B cell (primary cell): Measurements from ENCODE around the gene ELF1. TPM values are rescaled to one million over a fixed set of nuclear protein-coding genes. Genes with fewer than 3 reads are reported as not detected.
A peak's percentile ranks its signal among the peaks of the same experiment; 100 is the strongest.

Experiments used
- ATAC-seq: fragments of 200-7000 bp; cut with Tn5 transposase; one replicate; pipeline ENCODE4 v1.10.0; 2021; ENCODE audit warnings: low read depth, mild to moderate bottlenecking, moderate number of reproducible peaks, moderate library complexity
- CTCF ChIA-PET: fragments of 350-600 bp; sonication (Branson Sonifier 250); formaldehyde crosslinking; loops from one replicate; lab custom pipeline; 2021; ENCODE audit warnings: antibody characterized with exemption, inconsistent platforms; lab: Charles Lee
- POLR2A ChIA-PET: fragments of 350-600 bp; sonication (Branson Sonifier 250); formaldehyde crosslinking; loops from one replicate; lab custom pipeline; 2021; ENCODE audit warnings: antibody characterized with exemption; lab: Charles Lee
- DNase-seq: peaks from one replicate; pipeline ENCODE4 v3.0.0; 2013
- H2AFZ ChIP-seq: 2 replicates; pipeline ENCODE4 v1.6.1; 2012; ENCODE audit warnings: mild to moderate bottlenecking, low read depth, low read length; ENCODE audit not compliant: insufficient read depth, poor library complexity, severe bottlenecking
- H3K27ac ChIP-seq, 2 donors: 1 replicate in 1 of 2; 2 replicates in 1 of 2; pipeline ENCODE4 v1.5.1; 2012 to 2013; ENCODE audit warnings: low read length in 2 of 2, mild to moderate bottlenecking in 2 of 2, moderate library complexity in 1 of 2
- H3K27me3 ChIP-seq, 4 experiments: fragments of 200-600 bp in 1 of 4; sonication (generic) in 1 of 4; replicated peaks in 1 of 4; 1 replicate in 2 of 4; 2 replicates in 2 of 4; pipeline versions ENCODE4 v1.6.1 to v1.7.0; 2013 to 2016; ENCODE audit warnings: low read length in 3 of 4, mild to moderate bottlenecking in 2 of 4, mixed read lengths in 1 of 4, moderate library complexity in 1 of 4; ENCODE audit not compliant: insufficient read depth in 4 of 4, control insufficient read depth in 3 of 4; ENCODE audit errors: control extremely low read depth in 1 of 4
- H3K36me3 ChIP-seq, 2 experiments: replicated peaks in 1 of 2; 1 replicate in 1 of 2; 2 replicates in 1 of 2; pipeline versions ENCODE4 v1.6.1 to v1.7.1; 2013; ENCODE audit warnings: low read length in 1 of 2; ENCODE audit not compliant: insufficient read depth in 2 of 2, control insufficient read depth in 1 of 2; ENCODE audit errors: control extremely low read depth in 1 of 2, extremely low read depth in 1 of 2
- H3K4me1 ChIP-seq, 2 donors: fragments of 200-600 bp in 1 of 2; sonication (generic) in 1 of 2; 1 replicate in 1 of 2; 2 replicates in 1 of 2; pipeline versions ENCODE4 v1.5.1 to v1.6.1; 2013 to 2017; ENCODE audit warnings: low read length in 2 of 2; ENCODE audit not compliant: control insufficient read depth in 2 of 2, insufficient read depth in 2 of 2
- H3K4me2 ChIP-seq: replicated peaks from 2 replicates; pipeline ENCODE3; 2012; ENCODE audit warnings: mild to moderate bottlenecking, low read depth, low read length; ENCODE audit not compliant: poor library complexity, severe bottlenecking
- H3K4me3 ChIP-seq, 5 experiments: fragments of 200-600 bp in 1 of 5; sonication (generic) in 1 of 5; 1 replicate in 3 of 5; 2 replicates in 2 of 5; pipeline versions ENCODE4 v1.5.1 to v1.7.0; 2011 to 2016; ENCODE audit warnings: low read length in 4 of 5, mild to moderate bottlenecking in 4 of 5, low read depth in 2 of 5, control low read depth in 1 of 5, moderate library complexity in 1 of 5; ENCODE audit not compliant: insufficient read depth in 1 of 5; ENCODE audit errors: control extremely low read depth in 1 of 5, extremely low read depth in 1 of 5
- H3K79me2 ChIP-seq: fragments of 200-600 bp; sonication (generic); one replicate; pipeline ENCODE4 v1.6.0; 2016; ENCODE audit warnings: low read length; ENCODE audit not compliant: control insufficient read depth, insufficient read depth
- H3K9ac ChIP-seq: fragments of 200-600 bp; sonication (generic); 2 replicates; pipeline ENCODE4 v1.6.1; 2017; ENCODE audit warnings: mild to moderate bottlenecking, low read length, moderate library complexity
- H3K9me3 ChIP-seq, 3 donors: one replicate each; pipeline versions ENCODE4 v1.6.1 to v1.7.1; 2013; ENCODE audit warnings: low read length in 2 of 3; ENCODE audit not compliant: control insufficient read depth in 2 of 3, insufficient read depth in 1 of 3; ENCODE audit errors: control extremely low read depth in 1 of 3
- H4K20me1 ChIP-seq: 2 replicates; pipeline ENCODE4 v1.6.0; 2012; ENCODE audit warnings: mild to moderate bottlenecking, low read length; ENCODE audit not compliant: insufficient read depth, control insufficient read depth, poor library complexity, severe bottlenecking
- H3K27ac Mint-ChIP-seq: one replicate; pipeline ENCODE4 v1.8.0; 2021; ENCODE audit warnings: mixed read lengths
- H3K27me3 Mint-ChIP-seq: one replicate; pipeline ENCODE4 v1.8.0; 2021; ENCODE audit warnings: mixed read lengths
- H3K4me1 Mint-ChIP-seq: one replicate; pipeline ENCODE4 v1.8.0; 2021; ENCODE audit warnings: mixed read lengths
- H3K4me3 Mint-ChIP-seq: one replicate; pipeline ENCODE4 v1.8.0; 2021; ENCODE audit warnings: mixed read lengths
- H3K9me3 Mint-ChIP-seq: one replicate; pipeline ENCODE4 v1.8.0; 2022; ENCODE audit warnings: mixed read lengths; ENCODE audit not compliant: insufficient read depth
- CTCF ChIP-seq: fragments of 200-600 bp; IDR thresholded peaks from one replicate; pipeline ENCODE4 v1.8.0; 2022; ENCODE audit warnings: antibody characterized with exemption, mild to moderate bottlenecking
- EZH2 ChIP-seq: IDR thresholded peaks from 2 replicates; pipeline ENCODE4 v1.6.1; 2012; ENCODE audit warnings: borderline replicate concordance, low read depth, mild to moderate bottlenecking, moderate library complexity, low read length; ENCODE audit not compliant: insufficient read depth, poor library complexity, severe bottlenecking
- WGBS: methylation state at CpG from one replicate; pipeline ENCODE4 v1.1.5; 2013; ENCODE audit warnings: missing lambda C conversion rate; ENCODE audit not compliant: insufficient coverage; 5-methylcytosine and 5-hydroxymethylcytosine counted together
- intact Hi-C: fragments of 100-400 bp; cut with micrococcal nuclease; formaldehyde crosslinking; loops from one replicate; pipeline ENCODE4 v1.10.0; 2022
- polyA plus RNA-seq: library from polyadenylated mRNA; depleted of rRNA; stranded (reverse); fragments of >200 nt; gene quantifications from 2 replicates; pipeline ENCODE4 v1.2.3, GENCODE V29; 2012
- total RNA-seq, 2 donors: library from RNA; stranded (reverse); fragments of 120-200 nt in 1 of 2; gene quantifications; 1 replicate in 1 of 2; 2 replicates in 1 of 2; pipeline versions ENCODE4 v1.2.3 to v1.2.4, GENCODE V29; 2013 to 2022

ELF1 gene
- total and polyA plus RNA-seq, 2 donors (not counting 1 experiment from before 2014, with no cell fraction given), result 62.0 to 186 TPM

- no peaks in the 10 kb centered on the region for H3K27me3 Mint-ChIP-seq
- intact Hi-C loops, result loop anchor here (1.0 to 2.0 kb wide), 6 partner anchors 8 to 86 kb away; partner anchors contain the start of genes ELF1 and WBP4
These were observed 44.4 kb downstream of the ELF1 start for GRCh38 chr13:40974460-40975407.

More at GRCh38 chr13:40974460-40975407, 44.4 kb downstream of the ELF1 start:
- Histone ChIP-seq H3K27me3 (no peaks in the 10 kb centered on the region), H3K27ac (peak overlapping the region in 1 of 2 donors; percentile 54), H2AFZ (no peak overlapping the region), H3K79me2 (peaks cover 100% of the 10 kb centered on the region), H3K9me3 (no peaks in the 10 kb centered on the region), H3K4me1 (peaks cover 70 to 92% of the 10 kb centered on the region in 2 donors), H3K36me3 (peaks cover 7 to 12% of the 10 kb centered on the region in 2 experiments), H3K9ac (peak overlapping the region; percentile 11), H3K4me3 (peak overlapping the region in 1 of 5 experiments; percentile 30), H4K20me1 (peaks cover 67% of the 10 kb centered on the region), H3K4me2 (peak overlapping the region; percentile 61)
- TF ChIP-seq CTCF (peak; percentile 72), EZH2 (no peak)
- ATAC-seq (peak; percentile 87), DNase-seq (peak; percentile 71)
- Mint-ChIP-seq H3K4me1 (peaks cover 90% of the 10 kb centered on the region), H3K4me3 (peak overlapping the region; percentile 51), H3K9me3 (no peaks in the 10 kb centered on the region), H3K27ac (peak overlapping the region; percentile 57)
- CTCF ChIA-PET, result interaction anchor here (0.7 to 4.6 kb wide), 27 partner anchors 10 to 248 kb away, joined by 3 to 44 read pairs (median 5); partner anchors contain the start of genes ELF1 and WBP4
- POLR2A ChIA-PET, result interaction anchor here (1.0 kb wide), 1 partner anchor 79 kb away, joined by 3 read pairs; no protein-coding TSS in a partner anchor
- 29% methylated on average over 2 of the region's 4 CpGs for WGBS
